ENCODE results near the gene MAGI2.
"Not testable (repeated sequence)": the region's sequence is repeated elsewhere in the genome, so short reads cannot be mapped to it uniquely, and the experiment has no call there.

Gene MAGI2

DNA sequence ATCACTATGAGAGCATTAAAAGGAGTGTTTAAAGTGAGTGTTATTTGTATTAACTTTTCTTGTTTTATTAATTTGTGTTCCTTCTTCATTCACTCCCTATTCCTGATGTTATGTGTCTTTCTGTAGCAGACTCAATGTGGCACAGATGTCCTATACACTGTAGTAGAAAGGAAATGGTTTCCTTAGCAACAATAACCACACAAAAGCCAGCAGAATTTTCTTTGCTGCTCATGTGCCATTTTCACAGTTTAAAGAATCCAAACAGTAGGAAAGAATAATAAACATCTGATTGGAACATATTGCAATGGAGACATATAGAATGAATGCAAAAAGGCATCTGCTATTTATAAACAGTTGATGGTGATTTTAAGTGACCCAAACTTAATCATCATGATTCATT, 891.3 kb downstream of the MAGI2 start:
- no peak for DNase-seq (ENCODE audit: low read depth in 2 of 2)

DNA sequence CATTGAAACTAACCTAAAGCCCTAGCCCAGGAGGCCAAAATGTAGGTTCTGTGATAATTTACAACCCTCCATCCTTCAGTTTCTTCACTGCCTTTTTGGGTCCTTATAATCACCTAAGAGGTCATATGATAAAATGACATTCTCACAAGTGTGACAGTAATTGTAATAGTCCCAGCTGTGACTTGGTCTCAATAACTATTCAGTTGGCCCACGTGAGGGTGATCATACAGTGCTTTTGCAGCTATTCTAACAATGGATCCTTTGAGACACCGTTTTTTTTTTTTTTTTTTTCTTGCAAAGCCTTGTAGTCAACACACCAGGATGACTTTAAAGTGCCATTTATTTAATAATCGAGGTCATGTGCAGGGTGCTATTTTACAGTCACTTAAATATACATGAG, 894.9 kb downstream of the MAGI2 start:
- DNase-seq (ENCODE audit: low read depth in 2 of 2), result no peak

- no peak for DNase-seq (ENCODE audit: low read depth in 2 of 2)
These were observed 909.5 kb downstream of the MAGI2 start for GRCh38 chr7:78543976-78544375.

DNA sequence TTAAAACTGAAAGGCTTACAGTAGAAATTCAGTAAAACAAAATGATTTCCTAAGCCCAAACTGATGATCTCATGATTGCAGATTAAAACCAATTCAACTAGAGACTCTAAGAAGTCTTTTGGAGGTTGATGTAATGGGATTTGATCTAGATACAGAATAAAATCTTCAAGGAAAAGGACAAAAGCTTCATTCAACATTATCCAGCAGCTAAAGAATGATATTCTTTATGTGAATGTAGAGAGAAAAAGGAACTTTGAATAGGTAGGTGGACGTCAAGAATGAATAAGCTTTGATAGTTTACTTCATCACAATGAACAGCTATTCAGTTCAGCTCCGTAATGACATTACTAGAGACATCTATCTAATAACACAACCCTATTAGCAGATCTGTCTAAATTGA, 910.5 kb downstream of the MAGI2 start:
- DNase-seq (ENCODE audit: low read depth in 2 of 2), result no peak

- DNase-seq (ENCODE audit: low read depth in 2 of 2), result no peak
These were observed 910.9 kb downstream of the MAGI2 start for GRCh38 chr7:78542541-78542940.

DNA sequence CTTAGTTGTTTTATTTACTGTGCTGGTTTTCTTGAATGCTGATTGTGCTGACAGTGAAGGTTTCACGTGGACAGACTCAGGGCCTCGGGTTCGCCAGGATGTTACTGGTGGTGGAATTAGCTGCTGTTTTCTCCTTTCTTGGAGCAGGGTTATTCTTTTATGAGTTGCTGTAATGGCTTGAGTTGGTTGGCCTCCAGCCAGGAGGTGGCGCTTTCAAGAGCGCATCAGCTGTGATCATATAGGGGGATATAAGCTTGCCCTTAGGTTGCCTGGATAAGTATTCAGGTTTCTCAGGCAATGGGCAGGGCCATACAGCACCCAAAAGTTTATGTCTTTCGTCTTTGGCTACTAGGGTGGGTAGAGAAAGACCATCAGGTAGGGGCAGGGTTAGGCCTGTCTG, 913.6 kb downstream of the MAGI2 start:
- no peak for DNase-seq (ENCODE audit: low read depth in 2 of 2)

DNA sequence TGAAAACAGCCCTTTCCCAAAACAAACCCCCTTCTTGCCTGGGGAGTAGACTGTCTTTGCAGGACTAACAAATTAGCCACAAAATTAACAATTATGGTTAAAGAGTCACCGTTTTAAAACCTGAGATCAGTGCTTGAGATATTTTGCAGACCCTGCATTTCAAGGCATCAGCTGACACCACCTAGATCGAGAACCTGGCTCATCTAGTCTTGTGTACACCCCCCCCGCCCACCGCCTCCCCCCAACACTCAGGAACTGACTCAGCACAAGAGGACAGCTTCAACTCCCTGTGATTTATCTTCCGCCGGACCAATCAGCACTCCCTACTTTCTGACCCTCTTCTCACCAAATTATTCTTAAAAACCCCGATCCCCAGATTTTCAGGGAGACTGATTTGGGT, 917.8 kb downstream of the MAGI2 start:
- no peak for DNase-seq (ENCODE audit: low read depth in 2 of 2)

DNA sequence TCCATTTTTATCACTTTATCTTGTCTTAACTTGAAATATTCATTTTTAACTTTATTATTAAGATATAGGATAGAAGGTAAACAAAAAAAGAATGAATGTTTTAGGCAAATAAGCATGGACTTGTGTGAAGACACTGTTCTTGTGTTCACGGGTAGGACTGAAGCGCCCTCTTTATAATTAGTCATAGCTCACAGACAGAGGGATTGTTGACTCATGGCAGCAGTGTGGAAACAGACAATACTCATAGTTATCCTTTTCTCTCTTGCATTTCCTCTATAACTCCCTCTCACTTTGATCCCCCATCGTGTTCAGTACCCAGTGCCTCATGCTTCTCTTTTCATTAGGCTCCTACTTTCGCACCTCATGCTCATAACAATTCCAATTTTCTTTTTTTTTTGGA, 923.1 kb downstream of the MAGI2 start:
- no peak for DNase-seq (ENCODE audit: low read depth in 2 of 2)

- DNase-seq (ENCODE audit: low read depth in 2 of 2), result no peak
These were observed 924.1 kb downstream of the MAGI2 start for GRCh38 chr7:78529392-78529791.

DNA sequence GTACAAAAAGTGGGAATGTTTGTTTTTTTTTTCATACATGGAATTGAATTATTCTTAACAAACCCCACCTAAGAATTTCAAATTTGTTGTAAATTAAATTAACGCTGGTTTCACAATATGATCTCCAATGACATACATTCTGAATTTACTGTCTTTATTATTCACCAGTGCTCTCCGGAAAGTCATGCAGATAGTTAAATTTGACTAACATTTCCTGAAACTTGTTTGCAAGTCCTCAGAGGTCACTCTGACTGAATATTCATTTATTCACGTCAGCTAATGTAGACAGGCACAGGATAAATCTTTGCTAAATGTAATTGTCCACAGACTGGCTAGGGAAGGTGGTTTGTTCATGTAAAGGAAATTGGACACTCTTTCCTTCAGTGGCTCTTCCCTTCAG, 924.5 kb downstream of the MAGI2 start:
- DNase-seq (ENCODE audit: low read depth in 2 of 2), result no peak

- no peak for DNase-seq (ENCODE audit: low read depth in 2 of 2)
These were observed 929.5 kb downstream of the MAGI2 start for GRCh38 chr7:78523930-78524329.

DNA sequence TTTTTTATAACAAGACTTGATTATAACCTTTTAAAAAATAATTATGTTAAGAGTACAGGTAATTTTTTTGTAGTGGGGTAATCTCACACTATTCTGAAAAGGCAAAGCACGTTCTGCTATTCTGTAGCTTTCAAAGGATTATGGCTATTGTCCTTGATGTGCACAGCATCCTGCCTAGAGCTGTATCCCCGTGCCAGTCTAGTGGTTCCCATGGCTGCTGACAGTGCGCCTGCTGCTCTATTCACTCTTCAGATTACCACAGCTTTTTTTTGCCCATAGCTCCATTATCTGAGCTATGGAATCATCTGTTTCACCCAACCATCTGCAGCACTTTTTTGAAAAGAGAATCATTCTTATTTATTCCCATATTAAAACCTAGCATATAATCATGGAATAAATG, 931.5 kb downstream of the MAGI2 start:
- DNase-seq (ENCODE audit: low read depth in 2 of 2), result no peak

- DNase-seq (ENCODE audit: low read depth in 2 of 2), result no peak
These were observed 937.0 kb downstream of the MAGI2 start for GRCh38 chr7:78516450-78516849.

- DNase-seq (ENCODE audit: low read depth in 2 of 2), result no peak
These were observed 938.8 kb downstream of the MAGI2 start for GRCh38 chr7:78514634-78515033.

DNA sequence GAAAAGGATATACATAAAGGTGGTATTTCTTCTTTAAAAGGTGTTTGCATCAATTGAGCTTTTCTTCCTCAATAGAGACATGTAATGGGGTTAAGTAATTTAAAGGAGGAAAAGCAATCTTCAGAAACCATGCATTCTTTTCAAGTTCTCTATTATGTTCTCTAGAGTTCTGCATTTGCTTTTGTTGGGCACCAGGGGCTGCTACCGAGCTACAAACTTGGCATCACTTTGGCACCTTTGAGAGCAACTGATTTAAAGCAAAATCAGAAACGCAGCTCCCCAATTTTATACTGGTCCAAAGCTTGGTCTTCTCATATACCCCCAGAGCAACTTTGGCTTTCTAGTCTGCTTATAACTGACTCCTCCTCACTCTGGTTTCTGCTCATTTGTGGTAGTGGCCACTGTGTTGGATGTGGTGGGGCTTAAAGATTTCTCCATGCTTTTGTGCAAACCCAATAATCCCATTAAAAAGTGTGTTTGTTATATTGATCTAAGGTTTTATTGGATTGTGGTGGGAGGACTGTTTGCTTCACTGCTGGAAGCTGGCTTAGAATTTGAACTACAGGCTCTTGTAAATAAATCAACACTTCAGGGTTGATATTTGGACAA, 942.8 kb downstream of the MAGI2 start:
- DNase-seq (ENCODE audit: low read depth in 2 of 2), result no peak

- not testable (repeated sequence) for DNase-seq (ENCODE audit: low read depth in 2 of 2)
These were observed 950.2 kb downstream of the MAGI2 start for GRCh38 chr7:78503301-78503700.

DNA sequence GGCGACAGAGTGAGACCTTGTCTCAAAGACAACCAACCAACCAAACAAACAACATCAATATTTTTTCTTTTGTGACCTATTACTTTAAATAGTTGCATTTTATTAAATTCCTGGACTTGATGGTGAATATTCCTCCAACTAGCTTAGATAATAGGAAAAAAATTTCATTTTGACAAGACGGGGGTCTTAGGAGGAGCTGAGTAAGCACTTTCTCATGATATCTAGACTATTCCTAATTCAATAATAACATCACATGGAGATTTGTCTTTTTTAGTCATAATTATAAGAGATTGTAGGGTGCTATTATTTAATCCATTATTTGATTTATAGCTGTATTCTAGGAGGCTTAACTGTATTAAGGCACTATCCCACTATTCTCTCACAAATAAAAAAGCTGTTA, 952.4 kb downstream of the MAGI2 start:
- no peak for DNase-seq (ENCODE audit: low read depth in 2 of 2)

GRCh38 chr7:78499971-78500370, 953.5 kb downstream of the MAGI2 start:
- no peak for DNase-seq (ENCODE audit: low read depth in 2 of 2)

DNA sequence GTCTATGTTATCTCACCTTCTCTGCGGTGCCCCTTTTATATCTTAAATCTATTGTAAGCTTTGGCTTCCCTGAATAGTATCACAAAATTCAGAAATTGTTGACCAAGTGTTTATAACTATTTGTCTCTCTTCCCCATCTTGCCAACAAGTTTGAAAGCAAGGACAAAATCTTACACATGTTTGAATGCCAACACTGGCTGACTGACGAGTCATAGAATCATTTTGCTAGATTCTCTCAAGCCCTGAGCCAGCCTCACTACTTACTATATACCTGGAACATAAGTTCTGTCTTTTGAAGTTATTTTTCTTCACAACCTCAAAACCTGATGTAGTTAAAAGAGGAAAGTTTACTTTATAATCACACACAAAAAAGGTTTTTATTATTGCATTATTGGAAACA, 954.2 kb downstream of the MAGI2 start:
- DNase-seq (ENCODE audit: low read depth in 2 of 2), result no peak

DNA sequence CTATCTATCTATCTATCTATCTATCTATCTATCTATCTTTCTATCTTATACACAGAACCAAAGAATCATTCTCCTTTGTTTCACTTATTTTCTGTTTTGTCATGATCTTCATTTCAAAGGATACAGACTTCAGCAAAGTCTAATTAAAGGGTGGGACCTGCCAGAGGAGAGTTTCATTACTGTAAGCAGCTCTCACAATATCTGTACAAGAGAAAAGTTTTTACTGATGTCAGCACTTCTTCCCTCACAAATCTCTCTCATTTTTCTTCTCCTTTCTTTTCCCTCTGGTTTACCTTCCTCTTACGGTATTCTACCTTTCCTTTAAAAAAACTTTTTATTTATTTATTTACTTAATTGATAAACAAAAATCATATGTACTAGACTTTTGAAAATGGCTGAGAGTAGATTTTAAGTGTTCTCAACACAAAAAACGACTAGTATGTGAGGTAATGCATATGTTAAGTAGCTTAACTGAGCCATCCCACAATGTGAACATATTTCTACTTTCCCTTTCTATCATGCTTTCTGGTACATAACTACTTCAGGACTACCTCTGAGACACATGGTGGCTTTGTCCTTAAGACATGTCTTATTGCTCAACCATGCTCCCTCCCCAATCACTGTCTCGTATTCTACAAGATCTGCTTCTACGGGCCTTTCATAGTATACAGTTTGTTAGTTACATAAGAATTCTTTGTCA, 955.6 kb downstream of the MAGI2 start:
- DNase-seq (ENCODE audit: low read depth in 2 of 2), result no peak

DNA sequence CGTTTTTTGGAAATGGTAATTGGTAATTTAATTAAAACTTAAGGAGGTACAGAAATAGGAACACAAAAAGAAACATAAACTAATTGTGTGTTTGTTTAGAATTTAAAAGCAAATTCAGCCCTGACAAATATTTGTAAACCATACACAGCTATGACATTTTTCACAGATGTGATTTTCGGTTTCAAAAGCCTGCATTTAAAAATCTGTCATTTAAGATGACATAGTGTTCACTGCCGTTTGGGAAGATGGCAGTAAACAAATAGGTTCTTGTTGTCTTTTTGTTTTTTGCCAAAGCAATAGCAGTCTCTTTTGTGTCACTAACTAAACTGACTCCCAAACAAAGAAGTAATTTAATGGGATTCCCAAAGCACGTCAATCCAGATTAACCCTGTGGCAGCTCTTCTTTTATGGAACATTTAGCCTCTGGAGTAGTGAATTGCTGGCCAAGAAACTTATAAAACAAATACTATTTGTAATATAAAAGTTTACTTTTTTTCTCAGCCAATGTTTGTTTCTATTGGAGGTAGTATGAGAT, 957.3 kb downstream of the MAGI2 start:
- DNase-seq (ENCODE audit: low read depth in 2 of 2), result no peak

- no peak for DNase-seq (ENCODE audit: low read depth in 2 of 2)
These were observed 960.1 kb downstream of the MAGI2 start for GRCh38 chr7:78493401-78493800.

- no peak for DNase-seq (ENCODE audit: low read depth in 2 of 2)
These were observed 961.3 kb downstream of the MAGI2 start for GRCh38 chr7:78492146-78492545.

GRCh38 chr7:78490524-78490923, 962.9 kb downstream of the MAGI2 start:
- no peak for DNase-seq (ENCODE audit: low read depth in 2 of 2)

Measured in stimulated activated CD8-positive, alpha-beta memory T cell treated with anti-CD3 and anti-CD28 coated beads, Interleukin-7, amount 100 ng/mL, for 4 hours (primary cell).